ENCODE results near the gene POP4. TPM values are rescaled to one million over a fixed set of nuclear protein-coding genes. Genes with fewer than 3 reads are reported as not detected.
A peak's percentile ranks its signal among the peaks of the same experiment; 100 is the strongest.

The POP4 gene
- total RNA-seq, 3 donors from 2014 or later = 160 to 173 (median 168) TPM

DNA sequence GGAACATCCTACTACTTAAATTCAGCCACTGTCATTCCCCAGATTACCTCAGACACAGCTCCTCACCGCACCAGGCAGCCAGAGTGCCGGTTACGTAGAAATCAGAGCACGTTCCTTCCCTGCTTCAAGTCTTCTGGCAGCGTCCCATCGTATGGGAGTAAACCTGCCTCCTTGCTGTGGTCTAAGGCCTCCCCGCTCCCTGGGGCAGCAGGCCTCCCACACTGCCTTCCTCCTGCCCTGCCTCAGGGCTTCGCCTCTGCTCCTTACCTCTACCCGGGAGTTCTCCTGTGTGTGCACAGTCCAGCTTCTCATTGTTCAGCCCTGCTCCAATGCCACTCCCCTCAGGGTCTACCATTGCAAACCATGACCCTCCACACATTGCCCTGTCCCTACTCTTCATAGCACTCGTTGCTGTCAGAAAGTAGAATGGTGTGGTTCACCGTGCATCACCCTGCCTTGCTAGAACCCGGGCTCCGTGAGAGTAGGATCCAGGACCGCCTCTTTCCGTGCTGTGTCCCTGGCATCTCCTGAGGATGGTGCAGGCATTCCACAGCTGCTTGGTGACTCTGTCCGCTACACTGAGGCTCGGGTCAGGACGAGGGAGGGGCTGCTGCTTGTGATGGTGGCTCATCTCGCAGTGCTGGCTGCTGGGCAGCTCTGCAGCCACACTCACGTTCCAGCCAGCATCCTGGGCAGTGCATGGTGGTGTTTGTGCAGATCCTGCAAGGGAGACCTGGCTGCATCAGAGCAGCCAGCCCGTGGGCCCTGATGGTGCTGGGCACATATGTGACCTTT, 6.9 kb downstream of the POP4 start:
- Mint-ChIP-seq H3K9me3 (no peaks in the 10 kb centered on the region), H3K4me1 (ENCODE audit: low read depth) (peaks cover 15% of the 10 kb centered on the region), H3K4me3 (no peak overlapping the region), H3K36me3 (ENCODE audit: insufficient read depth) (peaks cover 38% of the 10 kb centered on the region), H3K27me3 (ENCODE audit: low read depth) (no peaks in the 10 kb centered on the region)
- no peak for DNase-seq
- ATAC-seq = no peak

DNA sequence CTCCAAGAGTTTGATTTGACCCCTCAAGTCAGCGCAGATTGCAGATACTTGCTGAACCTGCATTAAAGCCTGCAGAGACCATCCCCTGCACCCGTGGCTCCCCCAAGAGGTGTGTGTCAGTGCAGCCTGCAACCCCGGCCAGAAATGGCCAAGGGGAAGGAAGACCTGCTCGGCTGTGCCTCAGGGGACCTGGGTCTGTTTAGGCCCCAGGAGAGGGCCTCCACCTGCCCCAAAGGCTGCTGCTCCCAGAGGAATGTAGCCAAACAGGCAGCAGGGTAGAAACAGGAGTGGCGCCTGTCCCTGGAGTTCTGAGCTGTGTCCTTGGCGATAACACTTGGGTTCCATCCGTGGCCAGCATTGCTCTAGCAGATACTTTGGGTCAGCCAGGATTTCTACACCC, 8.0 kb downstream of the POP4 start:
- Mint-ChIP-seq H3K36me3 (ENCODE audit: insufficient read depth) (peaks cover 32% of the 10 kb centered on the region), H3K4me1 (ENCODE audit: low read depth) (peaks cover 15% of the 10 kb centered on the region), H3K27me3 (ENCODE audit: low read depth) (no peaks in the 10 kb centered on the region), H3K9me3 (no peaks in the 10 kb centered on the region), H3K4me3 (no peak overlapping the region)
- DNase-seq (no peak), ATAC-seq (no peak)

DNA sequence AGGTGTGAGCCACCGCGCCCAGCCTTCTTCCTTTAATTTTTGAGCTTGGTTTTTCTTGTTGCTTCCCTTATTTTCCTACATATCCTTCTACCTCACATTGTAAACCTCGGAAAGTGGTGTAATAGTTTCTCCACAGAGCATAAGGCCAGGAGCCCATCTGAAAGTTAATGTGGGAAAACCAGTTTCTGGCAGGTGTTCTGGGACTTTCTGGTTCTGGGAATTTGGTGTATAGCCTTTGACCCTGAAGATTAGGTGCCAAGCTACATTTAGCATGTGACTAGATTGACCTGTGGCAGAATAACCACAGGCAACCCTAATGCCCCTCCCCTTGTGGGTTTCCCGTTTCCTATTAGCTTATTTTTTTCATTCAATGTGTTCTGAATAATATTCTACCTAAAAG, 8.7 kb downstream of the POP4 start:
- Mint-ChIP-seq H3K27me3 (ENCODE audit: low read depth) (no peaks in the 10 kb centered on the region), H3K4me3 (no peak overlapping the region), H3K9me3 (no peaks in the 10 kb centered on the region), H3K4me1 (ENCODE audit: low read depth) (peaks cover 15% of the 10 kb centered on the region), H3K36me3 (ENCODE audit: insufficient read depth) (peaks cover 25% of the 10 kb centered on the region)
- DNase-seq (no peak), ATAC-seq (no peak)

DNA sequence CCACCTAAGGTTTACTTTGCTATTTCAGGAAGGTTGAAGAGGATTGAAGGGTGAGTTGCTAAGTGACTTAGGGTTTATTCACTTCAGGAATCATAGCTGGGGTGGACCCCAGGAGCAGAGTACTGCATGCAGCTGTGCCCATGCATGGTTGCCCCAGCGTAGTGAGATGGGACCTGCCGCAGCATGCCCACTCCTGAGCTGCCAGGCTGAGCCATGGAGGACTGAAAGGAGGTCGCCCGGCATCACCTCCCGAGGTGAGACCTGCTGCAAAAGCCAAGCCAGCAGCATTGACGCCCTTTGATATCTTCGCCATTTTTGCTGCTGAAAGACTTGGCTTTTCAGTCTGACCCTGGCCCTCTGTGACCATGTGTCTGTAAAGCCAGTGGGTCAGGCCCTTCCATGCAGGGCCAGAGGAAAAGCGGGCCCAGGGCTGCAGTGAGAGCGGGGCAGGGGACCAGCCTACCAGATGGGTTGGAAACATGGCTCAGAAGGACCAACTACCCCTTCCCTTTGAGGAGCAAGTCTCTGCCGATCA, 9.9 kb downstream of the POP4 start:
- Mint-ChIP-seq H3K27me3 (ENCODE audit: low read depth) (no peaks in the 10 kb centered on the region), H3K4me1 (ENCODE audit: low read depth) (peaks cover 18% of the 10 kb centered on the region), H3K36me3 (ENCODE audit: insufficient read depth) (peaks cover 23% of the 10 kb centered on the region), H3K9me3 (no peaks in the 10 kb centered on the region), H3K4me3 (no peak overlapping the region)
- ATAC-seq = no peak
- no peak for DNase-seq

- DNase-seq = no peak
- Mint-ChIP-seq H3K4me3 (no peak overlapping the region), H3K36me3 (ENCODE audit: insufficient read depth) (peaks cover 20% of the 10 kb centered on the region), H3K27me3 (ENCODE audit: low read depth) (no peaks in the 10 kb centered on the region), H3K4me1 (ENCODE audit: low read depth) (peaks cover 19% of the 10 kb centered on the region), H3K9me3 (no peaks in the 10 kb centered on the region)
- ATAC-seq = no peak
Observed at GRCh38 chr19:29616541-29616940, 10.5 kb downstream of the POP4 start.

DNA sequence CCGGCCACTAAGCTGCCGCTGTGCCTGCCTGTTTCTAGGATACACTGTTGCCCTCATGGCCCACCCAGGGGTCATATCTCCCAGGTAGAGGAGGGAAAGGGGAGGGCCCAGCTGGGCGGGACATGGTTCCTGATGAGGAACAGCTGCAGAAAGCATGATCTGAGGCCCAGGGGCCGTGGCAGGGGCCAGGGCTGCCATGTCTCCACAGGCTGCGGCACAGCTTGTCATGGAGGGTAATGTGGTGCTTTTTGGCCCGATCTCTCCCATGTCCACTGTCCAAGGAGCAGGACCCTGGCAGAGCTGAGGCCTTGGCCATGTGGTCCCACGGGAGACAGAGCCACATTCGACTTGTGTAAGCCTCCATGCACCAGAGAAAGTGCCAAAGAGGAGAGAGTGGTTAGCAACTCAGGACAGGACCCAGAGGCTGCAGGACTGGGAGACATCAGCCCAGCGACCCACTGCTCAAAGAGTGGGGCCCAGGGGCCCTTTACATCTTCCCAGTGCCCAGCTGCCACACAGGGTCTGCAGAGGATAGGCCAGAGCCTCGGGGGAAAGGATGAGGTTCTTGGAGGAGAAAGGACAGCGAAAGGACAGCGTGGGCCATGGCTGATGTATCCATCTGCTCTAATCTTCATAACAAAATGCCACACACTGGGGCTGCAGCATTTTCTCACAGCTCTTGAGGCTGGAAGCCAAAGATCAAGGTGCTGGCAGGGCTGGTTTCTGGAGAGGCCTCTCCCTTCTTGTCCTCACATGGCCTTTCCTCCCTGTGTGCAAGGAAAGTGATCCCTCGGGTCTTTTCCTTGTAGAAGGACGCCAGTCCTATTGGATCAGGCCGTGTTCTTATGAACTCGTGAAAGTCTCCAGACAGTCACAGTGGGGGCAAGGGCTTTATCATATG, 11.5 kb downstream of the POP4 start:
- Mint-ChIP-seq H3K36me3 (ENCODE audit: insufficient read depth) (peaks cover 11% of the 10 kb centered on the region), H3K4me3 (no peak overlapping the region), H3K4me1 (ENCODE audit: low read depth) (peaks cover 28% of the 10 kb centered on the region), H3K27me3 (ENCODE audit: low read depth) (no peaks in the 10 kb centered on the region), H3K9me3 (no peaks in the 10 kb centered on the region)
- DNase-seq (no peak), ATAC-seq (no peak)

DNA sequence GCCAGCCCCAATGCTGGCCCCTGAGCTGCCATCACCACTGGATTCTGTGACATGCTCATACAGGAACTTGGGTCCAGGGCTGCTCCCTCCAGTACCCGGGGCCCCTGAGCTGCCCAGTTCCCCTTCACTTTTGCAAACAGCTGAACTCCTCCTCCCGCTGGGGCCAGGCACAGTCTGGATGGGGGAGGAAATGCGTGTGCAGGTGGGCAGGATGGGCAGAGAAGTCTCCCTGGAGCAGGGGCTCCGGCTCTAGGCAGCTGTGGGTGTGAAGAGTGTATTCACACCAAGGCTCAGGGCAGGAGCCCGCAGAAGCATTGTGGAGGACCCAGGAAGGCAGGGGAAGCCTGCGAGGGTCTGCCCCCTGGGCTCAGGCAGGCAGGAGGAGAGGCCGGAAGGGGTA, 12.4 kb downstream of the POP4 start:
- Mint-ChIP-seq H3K4me3 (no peak overlapping the region), H3K9me3 (no peaks in the 10 kb centered on the region), H3K36me3 (ENCODE audit: insufficient read depth) (peaks cover 7% of the 10 kb centered on the region), H3K4me1 (ENCODE audit: low read depth) (peaks cover 36% of the 10 kb centered on the region), H3K27me3 (ENCODE audit: low read depth) (no peaks in the 10 kb centered on the region)
- ATAC-seq = no peak
- no peak for DNase-seq

DNA sequence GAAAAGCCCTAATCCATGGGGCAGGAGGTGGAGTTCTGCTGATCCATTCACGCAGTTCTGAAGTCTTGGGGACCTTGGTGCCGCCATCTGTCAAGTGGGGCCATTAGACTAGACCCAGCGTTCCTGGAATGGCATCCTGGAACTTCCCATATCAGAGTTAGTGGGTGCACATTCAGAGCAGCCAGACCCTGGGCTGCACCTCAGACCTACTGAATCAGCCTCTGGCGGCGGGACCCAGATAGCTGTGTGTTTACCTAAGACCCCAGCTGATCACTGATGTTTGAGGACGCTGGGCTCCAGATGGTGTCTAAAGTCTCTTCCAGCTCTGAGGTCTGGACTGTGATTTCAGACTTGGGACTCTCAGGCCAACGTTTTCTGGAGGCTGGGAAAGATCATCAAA, 12.8 kb downstream of the POP4 start:
- no peak overlapping the region for H3K4me3 Mint-ChIP-seq
- DNase-seq (no peak), ATAC-seq (no peak)
- H3K4me1 Mint-ChIP-seq (ENCODE audit: low read depth) = peaks cover 40% of the 10 kb centered on the region
- H3K27me3 Mint-ChIP-seq (ENCODE audit: low read depth) = no peaks in the 10 kb centered on the region
- H3K36me3 Mint-ChIP-seq (ENCODE audit: insufficient read depth) = peaks cover 7% of the 10 kb centered on the region
- no peaks in the 10 kb centered on the region for H3K9me3 Mint-ChIP-seq

GRCh38 chr19:29620931-29621351, 14.9 kb downstream of the POP4 start:
- H3K4me3 Mint-ChIP-seq = peak overlapping the region; percentile 61
- no peaks in the 10 kb centered on the region for H3K36me3 Mint-ChIP-seq (ENCODE audit: insufficient read depth)
- peak; percentile 66 to 67 for ATAC-seq
- H3K9me3 Mint-ChIP-seq = no peaks in the 10 kb centered on the region
- DNase-seq = peak; percentile 41
- no peaks in the 10 kb centered on the region for H3K27me3 Mint-ChIP-seq (ENCODE audit: low read depth)
- H3K4me1 Mint-ChIP-seq (ENCODE audit: low read depth) = peaks cover 49% of the 10 kb centered on the region

DNA sequence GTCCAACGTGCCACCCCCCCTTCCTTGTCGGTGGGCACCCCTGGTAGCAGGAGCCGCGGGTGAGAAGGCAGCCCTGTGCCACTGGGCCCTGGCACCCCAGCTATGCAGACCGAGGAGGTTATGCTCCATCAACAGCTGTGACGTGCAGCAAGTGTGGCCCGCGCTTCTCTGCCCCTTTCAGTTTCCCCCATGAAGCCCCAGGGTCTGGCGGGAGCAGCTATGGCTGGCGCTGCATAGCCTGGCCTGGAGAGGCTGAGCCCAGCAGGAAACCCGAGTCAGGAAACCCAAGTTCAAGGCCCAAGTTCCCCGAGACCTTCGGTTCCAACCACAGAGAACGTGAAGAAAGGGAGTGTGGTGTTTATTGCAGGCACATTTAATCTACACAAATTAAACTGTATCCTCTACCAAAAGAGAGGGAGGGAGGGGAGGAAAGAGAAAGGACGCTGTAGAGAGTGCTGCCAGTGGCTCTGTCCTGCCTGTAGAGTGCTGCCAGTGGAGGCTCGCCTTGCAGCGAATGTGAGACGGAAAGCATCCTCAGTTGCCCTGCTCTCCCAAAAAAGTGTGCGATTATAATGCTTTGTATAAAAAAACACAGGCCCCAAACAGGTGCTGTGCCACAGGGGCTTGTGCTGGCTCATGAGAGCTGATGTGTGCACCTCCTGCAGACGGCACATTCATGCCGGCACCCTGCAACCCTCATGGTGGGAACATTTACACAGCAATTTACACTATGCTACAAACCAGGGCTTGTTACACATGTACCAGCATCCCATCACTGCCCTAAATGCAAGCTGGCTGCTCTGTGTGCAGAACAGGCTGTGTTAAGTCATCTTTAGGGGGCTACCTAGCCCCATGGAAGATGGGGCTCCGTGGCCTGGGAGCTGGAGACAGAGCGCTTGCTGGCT, 16.3 kb downstream of the POP4 start:
- no peaks in the 10 kb centered on the region for H3K27me3 Mint-ChIP-seq (ENCODE audit: low read depth)
- H3K4me1 Mint-ChIP-seq (ENCODE audit: low read depth) = peaks cover 49% of the 10 kb centered on the region
- DNase-seq (peak; percentile 16), ATAC-seq (peak; percentile 27 to 32)
- no peaks in the 10 kb centered on the region for H3K9me3 Mint-ChIP-seq
- peak overlapping the region; percentile 47 for H3K4me3 Mint-ChIP-seq
- H3K36me3 Mint-ChIP-seq (ENCODE audit: insufficient read depth) = no peaks in the 10 kb centered on the region

DNA sequence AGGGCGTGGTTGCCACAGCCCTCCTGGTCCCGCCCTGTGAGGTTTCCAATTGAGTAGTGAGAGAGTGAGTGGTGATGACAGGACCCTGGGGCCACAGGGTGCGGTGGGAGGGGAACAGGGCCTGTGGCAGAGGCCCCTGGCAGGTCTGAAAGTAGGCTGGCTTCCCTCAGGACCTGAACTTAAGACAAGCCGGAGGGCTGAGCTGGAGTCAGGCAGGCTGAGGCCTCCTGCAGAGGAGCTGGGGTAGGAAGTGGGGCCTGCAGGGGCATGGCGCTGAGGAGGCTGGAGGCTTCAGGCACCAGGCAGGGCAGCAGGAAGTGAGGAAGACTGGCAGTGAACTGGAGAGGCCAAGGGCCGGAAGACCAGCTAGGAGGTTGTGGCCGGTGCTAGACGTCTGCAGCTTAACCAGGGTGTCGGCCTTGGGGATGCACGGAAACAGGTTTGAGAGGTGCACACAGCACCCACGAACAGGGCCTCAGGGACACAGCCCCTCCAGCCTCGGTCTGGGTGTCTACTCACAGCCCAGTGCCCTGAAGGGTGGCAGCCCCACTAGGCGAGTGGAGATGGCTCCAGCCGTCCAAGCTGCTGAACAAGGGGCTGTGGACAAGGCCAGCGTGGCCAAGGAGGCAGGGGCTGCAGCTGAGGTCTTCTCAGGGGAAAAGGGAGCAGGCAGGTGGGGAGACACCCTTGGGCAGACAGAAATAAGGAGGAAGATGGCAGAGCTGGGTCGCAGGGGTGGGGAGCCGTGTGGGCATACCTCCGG, 17.8 kb downstream of the POP4 start:
- ATAC-seq (peak; percentile 71 to 90), DNase-seq (no peak)
- H3K36me3 Mint-ChIP-seq (ENCODE audit: insufficient read depth) = no peaks in the 10 kb centered on the region
- no peaks in the 10 kb centered on the region for H3K9me3 Mint-ChIP-seq
- H3K27me3 Mint-ChIP-seq (ENCODE audit: low read depth) = no peaks in the 10 kb centered on the region
- H3K4me3 Mint-ChIP-seq = peak overlapping the region; percentile 69
- H3K4me1 Mint-ChIP-seq (ENCODE audit: low read depth) = peaks cover 49% of the 10 kb centered on the region

GRCh38 chr19:29624489-29625185, 18.6 kb downstream of the POP4 start:
- ATAC-seq (no peak), DNase-seq (no peak)
- peak overlapping the region; percentile 69 for H3K4me3 Mint-ChIP-seq
- no peaks in the 10 kb centered on the region for H3K36me3 Mint-ChIP-seq (ENCODE audit: insufficient read depth)
- no peaks in the 10 kb centered on the region for H3K27me3 Mint-ChIP-seq (ENCODE audit: low read depth)
- H3K9me3 Mint-ChIP-seq = no peaks in the 10 kb centered on the region
- peaks cover 49% of the 10 kb centered on the region for H3K4me1 Mint-ChIP-seq (ENCODE audit: low read depth)

- DNase-seq (no peak), ATAC-seq (no peak)
- peaks cover 46% of the 10 kb centered on the region for H3K4me1 Mint-ChIP-seq (ENCODE audit: low read depth)
- H3K4me3 Mint-ChIP-seq = no peak overlapping the region
- H3K36me3 Mint-ChIP-seq (ENCODE audit: insufficient read depth) = no peaks in the 10 kb centered on the region
- H3K9me3 Mint-ChIP-seq = no peaks in the 10 kb centered on the region
- no peaks in the 10 kb centered on the region for H3K27me3 Mint-ChIP-seq (ENCODE audit: low read depth)
Observed at GRCh38 chr19:29625186-29625651, 19.1 kb downstream of the POP4 start.

All from activated T-cell treated with anti-CD3 and anti-CD28 coated beads, Interleukin-2, amount 50 U/mL, for 4 hours (primary cell).